ENCODE data around the gene STK38.

DNA sequence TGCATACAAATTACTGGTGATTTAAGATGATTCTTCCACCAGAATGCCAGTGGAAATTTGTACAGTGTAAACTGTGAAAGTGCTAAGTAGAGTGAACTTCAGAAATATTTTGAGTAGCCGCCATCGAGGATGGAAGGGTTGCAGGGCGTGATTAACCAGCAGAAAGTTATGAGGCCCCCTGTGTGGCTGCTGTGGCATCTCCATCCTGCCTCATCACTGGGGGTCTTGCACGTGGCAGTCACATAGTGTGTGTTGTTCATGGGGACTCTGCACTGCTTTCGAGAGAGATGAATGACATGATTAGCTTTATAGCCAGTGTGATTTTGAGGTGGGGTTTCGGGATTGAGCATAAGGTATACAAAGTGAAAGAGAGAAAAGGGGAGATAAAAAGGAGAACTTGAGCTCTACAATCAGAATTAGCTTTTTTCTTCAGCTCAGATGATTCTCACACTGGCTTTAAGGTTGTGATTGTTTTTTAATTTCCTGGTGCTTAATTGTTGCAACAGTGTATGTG is 78.1 kb downstream of the STK38 start:
- TF ChIP-seq, protein P1, sequence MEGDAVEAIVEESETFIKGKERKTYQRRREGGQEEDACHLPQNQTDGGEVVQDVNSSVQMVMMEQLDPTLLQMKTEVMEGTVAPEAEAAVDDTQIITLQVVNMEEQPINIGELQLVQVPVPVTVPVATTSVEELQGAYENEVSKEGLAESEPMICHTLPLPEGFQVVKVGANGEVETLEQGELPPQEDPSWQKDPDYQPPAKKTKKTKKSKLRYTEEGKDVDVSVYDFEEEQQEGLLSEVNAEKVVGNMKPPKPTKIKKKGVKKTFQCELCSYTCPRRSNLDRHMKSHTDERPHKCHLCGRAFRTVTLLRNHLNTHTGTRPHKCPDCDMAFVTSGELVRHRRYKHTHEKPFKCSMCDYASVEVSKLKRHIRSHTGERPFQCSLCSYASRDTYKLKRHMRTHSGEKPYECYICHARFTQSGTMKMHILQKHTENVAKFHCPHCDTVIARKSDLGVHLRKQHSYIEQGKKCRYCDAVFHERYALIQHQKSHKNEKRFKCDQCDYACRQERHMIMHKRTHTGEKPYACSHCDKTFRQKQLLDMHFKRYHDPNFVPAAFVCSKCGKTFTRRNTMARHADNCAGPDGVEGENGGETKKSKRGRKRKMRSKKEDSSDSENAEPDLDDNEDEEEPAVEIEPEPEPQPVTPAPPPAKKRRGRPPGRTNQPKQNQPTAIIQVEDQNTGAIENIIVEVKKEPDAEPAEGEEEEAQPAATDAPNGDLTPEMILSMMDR (IDR thresholded peaks at IDR 0.05; ENCODE audit: low read depth, low read length): no peak
- no peak for TF ChIP-seq EZH2phosphoT487 (IDR thresholded peaks at IDR 0.05; ENCODE audit: low read depth)

Measured in OCI-LY3 (cell line).